GM21367 (cell line): Measurements from ENCODE around the gene ZNF888.
A peak's percentile ranks its signal among the peaks of the same experiment; 100 is the strongest.
"Not testable (repeated sequence)": the region's sequence is repeated elsewhere in the genome, so short reads cannot be mapped to it uniquely, and the experiment has no call there.

Experiments used
- ATAC-seq: cut with Tn5 transposase; IDR thresholded peaks from one replicate; pipeline ENCODE4 v1.9.1; 2021; ENCODE audit not compliant: unreplicated experiment

The ZNF888 gene

DNA sequence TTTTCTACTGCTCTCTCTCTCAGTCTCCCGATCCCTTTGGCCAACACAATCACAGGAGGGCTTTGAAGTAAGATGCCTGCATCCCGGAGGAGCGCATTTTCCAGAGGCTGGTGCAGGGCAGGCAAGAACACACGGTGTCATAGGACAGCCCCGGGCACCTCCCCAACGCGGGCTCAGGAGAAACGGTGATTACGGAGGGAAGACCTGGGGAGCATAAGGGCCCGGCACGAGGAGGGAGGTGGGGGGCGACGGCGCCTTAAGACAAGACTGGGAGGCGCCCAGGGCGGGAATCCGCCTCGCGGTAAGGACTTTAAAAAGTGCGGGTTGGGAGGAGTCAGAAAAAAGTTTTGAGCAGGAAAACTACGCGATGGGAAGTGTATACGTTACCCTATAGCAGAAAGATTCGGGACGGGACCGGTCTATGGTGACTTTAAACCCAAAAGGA lies 18.7 kb upstream of the ZNF888 start:
- ATAC-seq: no peak

- not testable (repeated sequence) for ATAC-seq
Observed at GRCh38 chr19:52941523-52941922, 18.3 kb upstream of the ZNF888 start.

GRCh38 chr19:52940905-52941304 lies 17.7 kb upstream of the ZNF888 start:
- not testable (repeated sequence) for ATAC-seq

- no peak for ATAC-seq
Observed at GRCh38 chr19:52938761-52939160, 15.5 kb upstream of the ZNF888 start.

DNA sequence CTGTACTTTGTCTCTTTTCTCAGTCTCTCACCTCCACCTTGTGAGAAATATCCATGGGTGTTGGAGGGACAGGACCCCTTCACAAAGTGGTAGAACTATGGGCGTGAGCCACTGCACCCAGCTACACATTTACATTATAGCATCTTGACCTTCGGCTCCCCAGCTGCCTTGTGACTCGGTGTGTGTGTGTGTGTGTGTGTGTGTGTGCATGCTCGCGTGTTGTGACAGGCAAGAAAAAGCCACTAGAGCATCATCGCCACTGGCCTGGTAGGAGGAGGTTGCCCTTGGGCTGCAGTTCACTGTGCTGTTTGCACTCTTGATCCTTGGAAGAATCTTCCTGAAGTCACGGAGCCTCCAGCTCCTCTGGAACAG lies 13.7 kb upstream of the ZNF888 start:
- ATAC-seq: no peak

- no peak for ATAC-seq
Observed at GRCh38 chr19:52936151-52936953, 13.1 kb upstream of the ZNF888 start.

DNA sequence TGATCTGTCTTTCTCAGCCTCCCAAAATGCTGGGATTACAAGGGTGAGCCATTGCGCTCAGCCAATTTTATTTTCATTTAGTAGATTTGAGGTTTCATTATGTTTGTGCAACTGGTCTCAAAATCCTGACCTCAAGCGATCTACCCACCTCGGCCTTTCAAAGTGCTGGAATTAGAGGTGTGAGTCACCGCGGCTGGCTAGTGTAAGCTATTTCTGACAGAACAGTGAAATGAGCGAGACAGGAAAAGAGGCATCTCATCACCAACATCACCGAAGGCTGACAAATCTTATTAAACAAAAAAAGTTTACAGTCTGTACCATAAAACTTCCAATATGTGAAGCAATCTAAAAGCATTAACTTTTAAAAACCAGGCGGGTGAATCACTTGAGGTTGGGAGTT lies 12.2 kb upstream of the ZNF888 start:
- no peak for ATAC-seq

GRCh38 chr19:52924641-52925040 lies 1.4 kb upstream of the ZNF888 start:
- not testable (repeated sequence) for ATAC-seq

DNA sequence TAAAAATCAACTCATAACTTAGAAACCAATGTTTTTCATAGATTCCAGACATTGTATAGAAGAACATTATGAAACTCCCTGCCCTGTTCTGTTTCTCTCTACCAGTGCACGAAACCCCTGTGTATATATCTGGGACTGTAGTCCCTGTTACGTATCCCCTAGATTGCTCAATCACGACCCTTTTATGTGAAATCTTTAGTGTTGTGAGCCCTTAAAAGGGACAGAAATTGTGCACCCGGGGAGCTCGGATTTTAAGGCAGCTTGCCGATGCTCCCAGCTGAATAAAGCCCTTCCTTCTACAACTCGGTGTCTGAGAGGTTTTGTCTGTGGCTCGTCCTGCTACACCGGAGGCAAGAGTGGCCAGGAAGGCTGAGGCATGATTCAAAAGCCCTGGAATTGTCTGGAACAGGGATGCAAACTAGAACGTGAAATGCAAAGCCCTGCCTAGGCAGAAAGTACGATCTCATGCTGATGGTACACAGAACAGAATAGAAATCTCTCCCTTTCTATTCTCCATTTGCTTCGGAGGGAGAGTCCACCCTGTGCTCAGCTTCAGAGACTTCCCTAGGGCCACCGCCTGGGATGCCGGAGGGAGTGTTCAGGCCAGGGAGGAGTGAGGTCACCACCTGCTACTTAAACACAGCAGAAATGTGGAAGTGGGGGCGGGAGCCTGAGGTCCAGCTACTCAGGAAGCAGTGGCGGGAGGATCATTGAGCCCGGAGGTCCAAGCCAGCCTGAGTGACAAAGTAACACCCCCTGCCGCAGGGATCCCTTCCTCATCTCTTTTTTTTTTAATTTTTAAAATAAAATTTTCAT lies 758 bp upstream of the ZNF888 start:
- ATAC-seq: no peak

GRCh38 chr19:52917531-52917930 lies 5.7 kb downstream of the ZNF888 start:
- ATAC-seq: no peak

GRCh38 chr19:52910648-52911047 lies 12.6 kb downstream of the ZNF888 start:
- no peak for ATAC-seq

- not testable (repeated sequence) for ATAC-seq
Observed at GRCh38 chr19:52904052-52904780, 19.0 kb downstream of the ZNF888 start.

GRCh38 chr19:52901842-52902241 lies 21.4 kb downstream of the ZNF888 start:
- no peak for ATAC-seq

DNA sequence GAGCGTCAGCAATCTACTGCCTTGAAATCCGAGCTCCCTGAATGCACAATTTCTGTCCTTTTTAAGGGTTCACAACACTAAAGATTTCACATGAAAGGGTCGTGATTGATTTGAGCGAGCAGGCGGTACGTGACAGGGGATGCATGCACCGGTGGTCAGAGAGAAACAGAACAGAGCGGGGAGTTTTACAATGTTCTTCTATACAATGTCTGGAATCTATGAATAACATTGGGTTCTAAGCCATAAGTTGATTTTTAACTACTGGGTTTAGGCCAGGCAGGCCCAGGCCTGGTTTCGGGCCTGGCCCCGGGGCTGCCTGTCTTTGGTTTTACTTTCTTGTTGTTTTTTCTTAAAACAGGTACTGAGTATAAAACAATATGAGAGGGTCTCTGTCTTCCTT lies 24.6 kb downstream of the ZNF888 start:
- ATAC-seq: not testable (repeated sequence)

DNA sequence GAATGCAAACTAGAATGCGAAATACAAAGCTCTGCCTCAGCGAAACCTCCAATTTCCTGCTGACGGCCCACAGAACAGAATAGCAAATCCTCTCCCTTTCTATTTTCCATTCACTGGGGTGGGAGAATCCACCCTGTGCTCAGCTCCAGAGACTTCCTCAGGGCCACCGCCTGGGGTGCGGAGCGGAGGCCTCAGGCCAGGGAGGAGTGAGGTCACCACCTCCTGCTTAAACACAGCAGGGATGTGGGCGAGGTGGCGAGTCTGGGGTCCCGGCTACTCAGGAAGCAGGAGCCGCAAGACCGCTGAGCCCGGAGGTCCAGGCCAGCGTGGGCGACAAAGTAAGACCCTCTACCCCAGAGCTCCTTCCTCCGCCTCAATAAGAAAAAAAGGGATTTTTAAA lies 25.1 kb downstream of the ZNF888 start:
- ATAC-seq: no peak

- peak; percentile 94 for ATAC-seq
Observed at GRCh38 chr19:52897138-52897935, 25.9 kb downstream of the ZNF888 start, which contains the start of gene ZNF320. TSS of gene ZNF320 (minus strand) at chr19:52897635. CDS start at chr19:52890255, 7,380 bp downstream.

DNA sequence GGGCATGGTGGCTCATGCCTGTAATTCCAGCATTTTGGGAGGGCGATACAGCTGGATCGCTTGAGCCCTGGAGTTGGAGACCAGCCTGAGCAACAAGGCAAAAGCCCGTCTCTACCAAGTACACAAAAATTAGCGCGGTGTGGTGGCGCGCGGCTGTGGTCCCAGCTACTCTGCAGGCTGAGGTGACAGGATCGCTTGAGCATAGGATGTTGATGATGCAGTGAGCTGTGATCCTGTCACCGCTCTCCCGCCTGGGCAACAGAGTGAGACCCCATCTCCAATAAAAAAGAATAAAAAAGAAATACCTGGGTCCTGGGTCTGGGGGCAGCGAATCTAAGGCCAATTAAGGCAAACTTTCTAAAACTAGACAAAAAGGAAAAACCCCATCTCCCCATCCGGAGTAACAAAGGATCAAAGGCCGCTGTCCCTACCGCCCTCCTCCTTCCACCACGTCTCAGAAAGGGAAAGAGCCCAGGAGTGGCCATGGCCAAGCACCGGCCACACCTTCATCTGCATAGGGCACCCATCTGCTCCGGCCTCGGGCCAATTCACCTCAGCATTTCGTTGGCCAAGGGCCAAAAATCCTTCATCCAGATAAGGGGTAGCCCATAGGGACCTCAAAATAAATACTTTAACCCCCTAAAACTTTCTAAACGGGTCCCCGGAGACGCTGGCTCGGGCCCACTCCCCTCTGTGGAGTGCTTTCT lies 26.6 kb downstream of the ZNF888 start:
- no peak for ATAC-seq

GRCh38 chr19:52891336-52891735 lies 31.9 kb downstream of the ZNF888 start:
- ATAC-seq: no peak

- ATAC-seq: no peak
Observed at GRCh38 chr19:52889931-52890330, 33.3 kb downstream of the ZNF888 start.

DNA sequence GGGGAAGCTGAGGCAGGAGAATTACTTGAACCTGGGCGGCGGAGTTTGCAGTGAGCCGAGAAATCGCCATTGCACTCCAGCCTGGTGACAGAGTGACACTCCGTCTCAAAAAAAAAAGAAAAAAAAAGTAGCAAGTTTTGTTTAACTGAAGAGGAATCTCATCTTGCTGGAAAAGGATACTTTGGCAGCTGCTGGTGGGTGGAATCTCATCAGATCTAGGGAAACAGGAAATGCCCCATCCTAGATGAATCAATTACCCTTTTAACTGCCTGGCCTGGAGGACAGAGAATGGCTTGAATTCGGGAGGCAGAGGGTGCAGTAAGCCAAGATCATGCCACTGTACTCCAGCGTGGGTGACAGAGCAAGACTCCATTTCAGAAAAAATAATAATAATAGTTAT lies 34.2 kb downstream of the ZNF888 start:
- ATAC-seq: no peak
